Keratinocyte (primary cell): Measurements from ENCODE around the gene SIGMAR1. TPM values are rescaled to one million over a fixed set of nuclear protein-coding genes. Genes with fewer than 3 reads are reported as not detected.

ENCODE experiments used
- DNase-seq: peaks from one replicate; pipeline ENCODE4 v3.0.0-alpha.2; 2011; ENCODE audit warnings: low read depth, missing footprints, low spot score
- FAIRE-seq: peaks from 2 replicates; lab custom pipeline; 2011; peaks lifted over from hg19 to GRCh38; lab: Jason Lieb, UNC
- H2AFZ ChIP-seq: 2 replicates; pipeline ENCODE4 v1.6.0; 2012; ENCODE audit warnings: low read length, control low read depth, inconsistent platforms; ENCODE audit not compliant: control insufficient read depth
- H3K27ac ChIP-seq: 2 replicates; pipeline ENCODE4 v1.5.1; 2011; ENCODE audit warnings: low read length; ENCODE audit not compliant: control insufficient read depth, insufficient read depth
- H3K27me3 ChIP-seq: 3 replicates; pipeline ENCODE4 v1.6.0; 2011; ENCODE audit warnings: low read length; ENCODE audit not compliant: control insufficient read depth, insufficient read depth; ENCODE audit errors: extremely low read depth
- H3K36me3 ChIP-seq, 2 experiments: 2 replicates in 1 of 2; 3 replicates in 1 of 2; pipeline ENCODE4 v1.5.1; 2011; ENCODE audit warnings: low read length in 2 of 2, mild to moderate bottlenecking in 1 of 2; ENCODE audit not compliant: control insufficient read depth in 2 of 2, insufficient read depth in 2 of 2; ENCODE audit errors: extremely low read depth in 1 of 2
- H3K4me1 ChIP-seq: 3 replicates; pipeline ENCODE4 v1.5.1; 2011; ENCODE audit warnings: low read length; ENCODE audit not compliant: control insufficient read depth, insufficient read depth; ENCODE audit errors: extremely low read depth
- H3K4me2 ChIP-seq: 3 replicates; pipeline ENCODE4 v1.6.0; 2011; ENCODE audit warnings: low read depth, low read length; ENCODE audit not compliant: control insufficient read depth, insufficient read depth; ENCODE audit errors: extremely low read depth
- H3K4me3 ChIP-seq, 3 experiments: fragments of 200-600 bp in 1 of 3; sonication (generic) in 1 of 3; 2 replicates in 2 of 3; 3 replicates in 1 of 3; pipeline ENCODE4 v1.5.1; 2011 to 2016; ENCODE audit warnings: low read length in 3 of 3, mild to moderate bottlenecking in 3 of 3, control low read depth in 2 of 3, inconsistent platforms in 1 of 3, low read depth in 1 of 3, mixed read lengths in 1 of 3, mixed run types in 1 of 3, moderate library complexity in 1 of 3; ENCODE audit not compliant: control insufficient read depth in 2 of 3, insufficient read depth in 2 of 3; ENCODE audit errors: extremely low read depth in 1 of 3
- H3K79me2 ChIP-seq: 2 replicates; pipeline ENCODE4 v1.6.0; 2012; ENCODE audit warnings: low read length; ENCODE audit not compliant: control insufficient read depth, insufficient read depth
- H3K9ac ChIP-seq: 3 replicates; pipeline ENCODE4 v1.6.0; 2011; ENCODE audit warnings: low read length; ENCODE audit not compliant: control insufficient read depth, insufficient read depth; ENCODE audit errors: extremely low read depth
- H3K9me1 ChIP-seq: 3 replicates; pipeline ENCODE4 v1.6.0; 2011; ENCODE audit warnings: low read length; ENCODE audit not compliant: control insufficient read depth, insufficient read depth; ENCODE audit errors: extremely low read depth
- H3K9me3 ChIP-seq: 2 replicates; pipeline ENCODE4 v1.5.1; 2012; ENCODE audit warnings: low read depth, low read length; ENCODE audit not compliant: control insufficient read depth
- H4K20me1 ChIP-seq: 3 replicates; pipeline ENCODE4 v1.6.0; 2011; ENCODE audit warnings: low read length; ENCODE audit not compliant: control insufficient read depth, insufficient read depth; ENCODE audit errors: extremely low read depth
- EZH2 ChIP-seq: IDR thresholded peaks from one replicate; pipeline ENCODE4 v1.6.1; 2012; ENCODE audit warnings: inconsistent platforms, mild to moderate bottlenecking, low read length, moderate library complexity
- dilution Hi-C: fragments of 300-500 bp; cut with MboI; formaldehyde crosslinking; loops from one replicate; pipeline ENCODE4 v1.7.0; 2020; ENCODE audit warnings: low sequenced_read_pairs; ENCODE audit not compliant: extremely low pct_ligation_motif_present
- polyA plus RNA-seq, 5 experiments: library from polyadenylated mRNA; depleted of rRNA in 3 of 5; stranded (reverse) in 3 of 5; stranded (forward) in 1 of 5; unstranded in 1 of 5; fragments of >200 nt; gene quantifications; 1 replicate in 1 of 5; 2 replicates in 3 of 5; 3 replicates in 1 of 5; pipeline versions ENCODE4 v1.2.1 to v1.2.3, GENCODE V29; 2011 to 2012; ENCODE audit warnings: missing spikeins in 2 of 5, low read depth in 1 of 5, low replicate concordance in 1 of 5
- TF ChIP-seq, protein P1 (sequence below), 3 experiments: IDR thresholded peaks in 1 of 3; conservative IDR thresholded peaks in 1 of 3; optimal IDR thresholded peaks in 1 of 3; 2 replicates in 2 of 3; 3 replicates in 1 of 3; pipeline versions ENCODE3 to v1.5.1; 2011; ENCODE audit warnings: low read length in 3 of 3, mild to moderate bottlenecking in 3 of 3, moderate library complexity in 2 of 3, control low read depth in 1 of 3, inconsistent platforms in 1 of 3; ENCODE audit not compliant: insufficient read depth in 2 of 3; ENCODE audit errors: extremely low read depth in 1 of 3

The SIGMAR1 gene
- polyA plus RNA-seq, 1 donor (not counting 4 experiments of a cell fraction or from before 2014, with no cell fraction given) = 74.9 TPM

DNA sequence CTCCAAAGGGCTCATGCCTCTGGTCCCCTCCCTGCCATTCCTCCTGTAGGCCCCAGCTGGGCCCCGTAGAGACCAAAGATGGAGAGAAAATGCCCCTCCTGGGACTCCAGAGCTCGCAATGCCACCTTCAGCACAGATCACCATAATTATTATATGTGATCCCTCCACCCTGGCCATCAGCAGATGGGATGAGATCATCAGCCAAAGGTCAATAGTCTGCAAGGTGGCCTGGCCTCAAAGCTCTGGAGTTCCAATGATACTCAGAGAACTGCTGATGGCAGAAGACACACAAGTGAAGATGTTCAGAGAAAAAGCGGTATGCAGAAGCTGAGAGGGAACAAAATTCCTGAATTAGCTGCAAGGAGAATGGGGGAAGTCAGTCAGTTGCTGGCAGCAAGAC lies 30.7 kb downstream of the SIGMAR1 start:
- H3K27me3 ChIP-seq = no peaks in the 10 kb centered on the region
- peaks cover 13% of the 10 kb centered on the region for H3K79me2 ChIP-seq
- no peak overlapping the region for H3K27ac ChIP-seq
- H3K4me1 ChIP-seq = peaks cover 11% of the 10 kb centered on the region
- H3K4me3 ChIP-seq = no peak overlapping the region
- no peak for DNase-seq
- no peak overlapping the region for H2AFZ ChIP-seq
- no peak for TF ChIP-seq EZH2
- TF ChIP-seq, protein P1, sequence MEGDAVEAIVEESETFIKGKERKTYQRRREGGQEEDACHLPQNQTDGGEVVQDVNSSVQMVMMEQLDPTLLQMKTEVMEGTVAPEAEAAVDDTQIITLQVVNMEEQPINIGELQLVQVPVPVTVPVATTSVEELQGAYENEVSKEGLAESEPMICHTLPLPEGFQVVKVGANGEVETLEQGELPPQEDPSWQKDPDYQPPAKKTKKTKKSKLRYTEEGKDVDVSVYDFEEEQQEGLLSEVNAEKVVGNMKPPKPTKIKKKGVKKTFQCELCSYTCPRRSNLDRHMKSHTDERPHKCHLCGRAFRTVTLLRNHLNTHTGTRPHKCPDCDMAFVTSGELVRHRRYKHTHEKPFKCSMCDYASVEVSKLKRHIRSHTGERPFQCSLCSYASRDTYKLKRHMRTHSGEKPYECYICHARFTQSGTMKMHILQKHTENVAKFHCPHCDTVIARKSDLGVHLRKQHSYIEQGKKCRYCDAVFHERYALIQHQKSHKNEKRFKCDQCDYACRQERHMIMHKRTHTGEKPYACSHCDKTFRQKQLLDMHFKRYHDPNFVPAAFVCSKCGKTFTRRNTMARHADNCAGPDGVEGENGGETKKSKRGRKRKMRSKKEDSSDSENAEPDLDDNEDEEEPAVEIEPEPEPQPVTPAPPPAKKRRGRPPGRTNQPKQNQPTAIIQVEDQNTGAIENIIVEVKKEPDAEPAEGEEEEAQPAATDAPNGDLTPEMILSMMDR (optimal IDR thresholded peaks at IDR 0.05 in 1 of 3, IDR thresholded peaks at IDR 0.05 in 1 of 3, conservative IDR thresholded peaks at IDR 0.05 in 1 of 3; ENCODE audit: extremely low read depth in 1 of 3, insufficient read depth in 2 of 3, low read length in 3 of 3) = no peak
- H3K9ac ChIP-seq = no peak overlapping the region
- H4K20me1 ChIP-seq = no peaks in the 10 kb centered on the region
- FAIRE-seq = no peak
- H3K4me2 ChIP-seq = no peak overlapping the region
- no peaks in the 10 kb centered on the region for H3K9me1 ChIP-seq
- dilution Hi-C loops = no loop called here
- H3K9me3 ChIP-seq = no peaks in the 10 kb centered on the region
- peaks cover 1 to 3% of the 10 kb centered on the region in 2 experiments for H3K36me3 ChIP-seq

- H3K9me1 ChIP-seq = no peaks in the 10 kb centered on the region
- peaks cover 1 to 3% of the 10 kb centered on the region in 2 experiments for H3K36me3 ChIP-seq
- no peak overlapping the region for H3K27ac ChIP-seq
- TF ChIP-seq, protein P1 (optimal IDR thresholded peaks at IDR 0.05 in 1 of 3, IDR thresholded peaks at IDR 0.05 in 1 of 3, conservative IDR thresholded peaks at IDR 0.05 in 1 of 3; ENCODE audit: extremely low read depth in 1 of 3, insufficient read depth in 2 of 3, low read length in 3 of 3) = no peak
- no peak for TF ChIP-seq EZH2
- DNase-seq = no peak
- no peaks in the 10 kb centered on the region for H3K9me3 ChIP-seq
- no peak overlapping the region for H2AFZ ChIP-seq
- H4K20me1 ChIP-seq = no peaks in the 10 kb centered on the region
- H3K4me2 ChIP-seq = no peak overlapping the region
- dilution Hi-C loops = no loop called here
- H3K27me3 ChIP-seq = no peaks in the 10 kb centered on the region
- H3K9ac ChIP-seq = no peak overlapping the region
- H3K4me3 ChIP-seq = no peak overlapping the region
- no peak for FAIRE-seq
- peaks cover 7% of the 10 kb centered on the region for H3K79me2 ChIP-seq
- peaks cover 10% of the 10 kb centered on the region for H3K4me1 ChIP-seq
Observed at GRCh38 chr9:34606190-34606589, 31.4 kb downstream of the SIGMAR1 start.
